Hair follicle dermal papilla cell (primary cell): Measurements from ENCODE around the gene MERTK. TPM values are rescaled to one million over a fixed set of nuclear protein-coding genes. Genes with fewer than 3 reads are reported as not detected.

ENCODE experiments used
- small RNA-seq: library from RNA; depleted of rRNA; stranded (forward); fragments of <200 nt; gene quantifications from one replicate; pipeline ENCODE3, GENCODE V24; 2012
- total RNA-seq: library from RNA; depleted of rRNA; stranded (reverse); fragments of >200 nt; gene quantifications from 2 replicates; pipeline ENCODE4 v1.2.3, GENCODE V29; 2012

The MERTK gene
- 0.12 and 0.16 TPM in 2 replicates for total RNA-seq

GRCh38 chr2:111897924-111898702 is at the start of gene MERTK:
Gene MERTK (plus strand): TSS chr2:111898607. CDS start chr2:111898736, 129 bp downstream.

GRCh38 chr2:111883661-111884591 is 14.5 kb upstream of the MERTK start, which contains the start of gene ANAPC1:
Gene ANAPC1 (minus strand): TSS chr2:111884193. CDS start chr2:111880825, 3,368 bp downstream.

GRCh38 chr2:112054847-112055729 is 156.7 kb downstream of the MERTK start, which contains the start of gene TMEM87B:
Gene TMEM87B (plus strand): TSS chr2:112055269. CDS start chr2:112055592, 323 bp downstream.

Small RNAs within 50 kb of the gene (small RNA-seq; reads per million reads assigned to genes)
- not detected for gene RN7SL297P

Other genes with a start within 250 kb of the MERTK start
- 31.9 and 41.2 TPM in 2 replicates for gene ANAPC1, start 14.4 kb upstream of the MERTK start, total RNA-seq
- 33.5 and 34.4 TPM in 2 replicates for gene TMEM87B, start 156.7 kb downstream of the MERTK start, total RNA-seq
- gene FBLN7, start 239.8 kb downstream of the MERTK start, total RNA-seq, result 0.65 and 1.3 TPM in 2 replicates